Uterus (tissue), 4 donors: ENCODE data around the gene MSRB3. TPM values are rescaled to one million over a fixed set of nuclear protein-coding genes. Genes with fewer than 3 reads are reported as not detected.

ENCODE experiments used
- DNase-seq, 2 donors: peaks; one replicate each; pipeline ENCODE4 v3.0.0-alpha.2; 2019 to 2020
- H3K27ac ChIP-seq, 2 donors: fragments of 200-600 bp; sonication (generic); 1 replicate in 1 of 2; 2 replicates in 1 of 2; pipeline ENCODE4 v1.5.1; 2016 to 2018
- H3K27me3 ChIP-seq, 2 donors: fragments of 200-600 bp; sonication (generic); one replicate each; pipeline ENCODE4 v1.5.1; 2018 to 2019; ENCODE audit warnings: control low read depth in 1 of 2
- H3K36me3 ChIP-seq, 2 donors: fragments of 200-600 bp; sonication (generic); one replicate each; pipeline ENCODE4 v1.5.1; 2019; ENCODE audit warnings: control low read depth in 1 of 2
- H3K4me1 ChIP-seq, 2 donors: fragments of 200-600 bp; sonication (generic); one replicate each; pipeline ENCODE4 v1.5.1; 2018 to 2019; ENCODE audit warnings: control low read depth in 1 of 2
- H3K4me3 ChIP-seq, 2 donors: fragments of 200-600 bp; sonication (generic); 1 replicate in 1 of 2; 2 replicates in 1 of 2; pipeline ENCODE4 v1.5.1; 2018 to 2019; ENCODE audit warnings: mild to moderate bottlenecking in 1 of 2
- H3K9me3 ChIP-seq, 2 donors: fragments of 200-600 bp; sonication (generic); one replicate each; pipeline ENCODE4 v1.5.1; 2019; ENCODE audit warnings: control low read depth in 1 of 2
- POLR2A ChIP-seq, 2 donors: fragments of 450-650 bp; IDR thresholded peaks; one replicate each; pipeline ENCODE4 v1.6.1; 2016; ENCODE audit warnings: antibody characterized with exemption in 2 of 2, mild to moderate bottlenecking in 1 of 2, moderate library complexity in 1 of 2
- intact Hi-C: fragments of 100-400 bp; cut with DNase I; formaldehyde crosslinking; loops from one replicate; pipeline ENCODE4 v1.15.1; 2023; ENCODE audit warnings: low total_unique reads
- total RNA-seq, 4 donors: library from RNA; depleted of rRNA in 3 of 4; stranded (reverse); fragments of >200 nt in 3 of 4; gene quantifications; one replicate each; pipeline versions ENCODE4 v1.1.0 to v1.2.4, GENCODE V29; 2014 to 2023
- TF ChIP-seq, protein P1 (sequence below), 4 experiments: fragments of 200-600 bp in 2 of 4; fragments of 450-650 bp in 2 of 4; sonication (generic) in 2 of 4; IDR thresholded peaks; one replicate each; pipeline ENCODE4 v1.5.1; 2016 to 2019; ENCODE audit warnings: antibody characterized with exemption in 4 of 4, mild to moderate bottlenecking in 2 of 4, moderate library complexity in 1 of 4
- donor health status: DM: yes; HTN: yes; CAD: no.

MSRB3 gene
- total RNA-seq, 4 donors from 2014 or later: 53.8 to 126 (median 95.2) TPM

DNA sequence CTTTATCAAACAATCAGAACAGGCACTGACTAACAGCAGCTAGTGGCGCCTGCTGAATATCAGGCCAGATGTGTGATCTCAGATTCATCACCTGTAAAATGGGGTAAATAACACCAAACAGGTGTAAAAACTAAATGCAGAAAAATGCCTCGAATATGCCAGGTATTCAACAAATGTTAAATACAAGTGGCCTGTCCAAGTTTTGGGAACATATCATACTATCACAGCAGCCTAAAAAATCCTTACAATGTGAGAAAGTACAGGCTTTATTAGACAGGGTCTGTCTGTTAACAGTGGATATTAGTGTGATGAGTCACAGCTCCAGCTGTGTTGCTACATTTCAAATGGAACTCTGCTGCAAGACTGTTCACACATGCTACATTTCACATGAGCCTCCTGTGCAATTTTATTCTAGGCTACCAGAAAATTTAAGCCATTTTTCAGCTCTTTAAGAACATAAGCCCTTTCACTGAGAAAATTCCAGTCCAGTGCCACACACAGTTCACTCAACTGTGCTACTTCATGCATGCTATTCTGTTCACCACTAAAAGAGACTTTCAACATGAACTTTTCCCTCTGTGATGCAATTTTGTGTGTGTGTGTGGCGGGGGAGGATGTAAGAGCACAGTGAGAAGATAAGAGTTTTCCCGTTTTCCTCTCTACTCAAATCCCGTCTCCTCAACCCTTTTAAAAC, 56.7 kb downstream of the MSRB3 start:
- H3K27me3 ChIP-seq: no peaks in the 10 kb centered on the region
- no peaks in the 10 kb centered on the region for H3K36me3 ChIP-seq
- TF ChIP-seq, protein P1, sequence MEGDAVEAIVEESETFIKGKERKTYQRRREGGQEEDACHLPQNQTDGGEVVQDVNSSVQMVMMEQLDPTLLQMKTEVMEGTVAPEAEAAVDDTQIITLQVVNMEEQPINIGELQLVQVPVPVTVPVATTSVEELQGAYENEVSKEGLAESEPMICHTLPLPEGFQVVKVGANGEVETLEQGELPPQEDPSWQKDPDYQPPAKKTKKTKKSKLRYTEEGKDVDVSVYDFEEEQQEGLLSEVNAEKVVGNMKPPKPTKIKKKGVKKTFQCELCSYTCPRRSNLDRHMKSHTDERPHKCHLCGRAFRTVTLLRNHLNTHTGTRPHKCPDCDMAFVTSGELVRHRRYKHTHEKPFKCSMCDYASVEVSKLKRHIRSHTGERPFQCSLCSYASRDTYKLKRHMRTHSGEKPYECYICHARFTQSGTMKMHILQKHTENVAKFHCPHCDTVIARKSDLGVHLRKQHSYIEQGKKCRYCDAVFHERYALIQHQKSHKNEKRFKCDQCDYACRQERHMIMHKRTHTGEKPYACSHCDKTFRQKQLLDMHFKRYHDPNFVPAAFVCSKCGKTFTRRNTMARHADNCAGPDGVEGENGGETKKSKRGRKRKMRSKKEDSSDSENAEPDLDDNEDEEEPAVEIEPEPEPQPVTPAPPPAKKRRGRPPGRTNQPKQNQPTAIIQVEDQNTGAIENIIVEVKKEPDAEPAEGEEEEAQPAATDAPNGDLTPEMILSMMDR (IDR thresholded peaks at IDR 0.05): no peak
- TF ChIP-seq POLR2A (IDR thresholded peaks at IDR 0.05): no peak
- peak; percentile 73 to 79 for DNase-seq
- H3K4me3 ChIP-seq: no peak overlapping the region
- peak overlapping the region; percentile 34 to 35 for H3K27ac ChIP-seq
- peaks cover 0 to 27% of the 10 kb centered on the region in 2 donors for H3K4me1 ChIP-seq
- intact Hi-C loops: no loop called here
- H3K9me3 ChIP-seq: no peaks in the 10 kb centered on the region

DNA sequence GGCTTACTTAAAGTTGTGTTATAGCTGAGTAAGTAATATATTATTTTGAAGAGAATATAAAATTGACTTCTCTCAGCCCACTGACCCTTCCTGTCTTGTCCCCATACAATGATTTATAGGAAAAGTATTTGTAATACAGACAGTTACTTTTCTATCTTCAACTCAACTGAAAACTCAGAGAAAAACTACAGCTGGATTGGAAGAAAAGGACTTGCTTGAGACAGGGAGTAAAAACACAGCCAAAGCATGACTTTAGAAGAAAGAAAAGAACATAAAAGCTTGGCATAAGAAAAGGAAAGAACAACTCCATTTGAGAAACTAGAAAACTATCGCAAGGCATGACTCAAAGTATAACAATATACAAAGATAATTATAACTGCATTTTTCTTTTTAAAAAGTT, 57.5 kb downstream of the MSRB3 start:
- Histone ChIP-seq H3K4me3 (no peak overlapping the region), H3K36me3 (no peaks in the 10 kb centered on the region), H3K9me3 (no peaks in the 10 kb centered on the region), H3K27ac (peak overlapping the region; percentile 24 to 34), H3K27me3 (no peaks in the 10 kb centered on the region), H3K4me1 (peaks cover 0 to 27% of the 10 kb centered on the region in 2 donors)
- intact Hi-C loops: no loop called here
- no peak for DNase-seq
- TF ChIP-seq POLR2A (IDR thresholded peaks at IDR 0.05): no peak
- TF ChIP-seq, protein P1 (IDR thresholded peaks at IDR 0.05): no peak

DNA sequence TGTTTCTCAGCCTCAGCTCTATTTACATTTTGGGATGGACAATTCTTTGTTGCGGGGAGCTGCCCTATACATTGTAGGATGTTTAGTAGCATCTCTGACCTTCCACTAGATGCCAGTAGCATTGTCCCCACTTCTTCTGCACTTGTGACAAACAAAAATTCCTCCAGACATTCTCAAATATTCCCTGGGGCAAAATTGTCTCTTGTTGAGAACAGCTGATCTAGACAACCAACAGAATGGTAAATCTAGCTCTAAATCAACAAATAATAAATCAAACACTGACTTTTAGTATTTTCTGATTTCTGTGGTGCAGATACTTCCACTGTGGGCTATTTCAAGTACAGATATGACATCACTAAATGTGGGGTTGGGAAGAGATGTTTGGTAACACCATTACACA, 60.7 kb downstream of the MSRB3 start:
- peaks cover 0 to 21% of the 10 kb centered on the region in 2 donors for H3K4me1 ChIP-seq
- no peak overlapping the region for H3K27ac ChIP-seq
- intact Hi-C loops: no loop called here
- no peaks in the 10 kb centered on the region for H3K27me3 ChIP-seq
- H3K4me3 ChIP-seq: no peak overlapping the region
- no peak for DNase-seq
- no peaks in the 10 kb centered on the region for H3K36me3 ChIP-seq
- TF ChIP-seq, protein P1 (IDR thresholded peaks at IDR 0.05): no peak
- no peak for TF ChIP-seq POLR2A (IDR thresholded peaks at IDR 0.05)
- no peaks in the 10 kb centered on the region for H3K9me3 ChIP-seq

DNA sequence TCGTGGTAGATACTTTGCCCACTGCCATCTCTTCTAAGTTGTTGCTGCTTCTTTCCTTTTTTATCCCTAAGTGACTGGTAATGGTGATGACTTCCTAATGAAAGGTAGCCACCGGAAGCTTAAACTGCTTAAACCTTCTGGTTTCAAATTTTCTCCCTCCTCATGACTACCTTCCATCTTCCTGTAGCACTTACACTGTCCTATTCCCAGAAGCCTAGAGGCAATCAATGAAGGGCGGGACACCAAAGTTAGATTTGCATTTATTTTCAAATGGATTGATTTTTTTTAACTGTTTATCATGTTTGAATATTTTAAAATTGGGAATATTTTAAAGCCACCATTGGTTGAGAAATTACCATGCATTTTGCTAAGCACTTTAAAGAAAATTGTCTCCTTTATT, 64.7 kb downstream of the MSRB3 start:
- Histone ChIP-seq H3K4me1 (no peaks in the 10 kb centered on the region), H3K9me3 (no peaks in the 10 kb centered on the region), H3K27ac (no peak overlapping the region), H3K27me3 (no peaks in the 10 kb centered on the region), H3K4me3 (no peak overlapping the region), H3K36me3 (no peaks in the 10 kb centered on the region)
- DNase-seq: no peak
- no peak for TF ChIP-seq POLR2A (IDR thresholded peaks at IDR 0.05)
- TF ChIP-seq, protein P1 (IDR thresholded peaks at IDR 0.05): no peak
- intact Hi-C loops: no loop called here

DNA sequence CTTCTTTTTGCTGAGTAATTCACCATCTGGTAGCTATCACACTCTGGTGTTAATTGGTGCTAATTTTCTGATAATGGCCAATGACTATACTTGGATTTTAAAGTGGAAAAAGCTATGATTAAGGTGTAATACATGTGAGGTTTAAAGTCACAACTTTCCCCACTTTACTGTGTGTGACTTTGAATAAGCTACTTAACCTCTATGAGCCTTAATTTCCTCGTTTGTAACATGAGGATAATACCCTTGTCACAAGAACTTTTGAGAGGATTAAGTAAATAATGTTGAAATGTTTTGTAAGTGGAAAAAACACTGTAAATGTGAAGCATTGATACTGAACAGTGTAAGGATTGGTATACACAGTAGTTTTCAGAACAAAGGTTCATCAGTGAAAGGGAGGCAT, 65.3 kb downstream of the MSRB3 start:
- Histone ChIP-seq H3K9me3 (no peaks in the 10 kb centered on the region), H3K27me3 (no peaks in the 10 kb centered on the region), H3K27ac (no peak overlapping the region), H3K4me3 (no peak overlapping the region), H3K36me3 (no peaks in the 10 kb centered on the region), H3K4me1 (no peaks in the 10 kb centered on the region)
- TF ChIP-seq, protein P1 (IDR thresholded peaks at IDR 0.05): no peak
- TF ChIP-seq POLR2A (IDR thresholded peaks at IDR 0.05): no peak
- intact Hi-C loops: no loop called here
- DNase-seq: no peak
